PC-3 (cell line): ENCODE measurements around the gene HHIP. TPM values are rescaled to one million over a fixed set of nuclear protein-coding genes. Genes with fewer than 3 reads are reported as not detected.

Source experiments
- ATAC-seq: fragments of 200-7000 bp; cut with Tn5 transposase; 2 replicates; pipeline ENCODE4 v1.9.1; 2020; ENCODE audit warnings: mild to moderate bottlenecking, moderate library complexity
- BruUV-seq: library from RNA; stranded (reverse); fragments of 400-500 nt; replicated peaks from 2 replicates; lab custom pipeline; 2021; lab: Mats Ljungman, UMichigan
- CTCF ChIA-PET: fragments of 300-600 bp; sonication (Branson Sonifier 250); formaldehyde crosslinking; loops from one replicate; lab custom pipeline; 2022; ENCODE audit warnings: antibody characterized with exemption; lab: Charles Lee
- POLR2A ChIA-PET: fragments of 300-600 bp; sonication (Branson Sonifier 250); formaldehyde crosslinking; loops from one replicate; lab custom pipeline; 2022; ENCODE audit warnings: antibody characterized with exemption; ENCODE audit not compliant: unreplicated experiment; lab: Charles Lee
- DNase-seq: peaks from one replicate; pipeline ENCODE4 v3.0.0-alpha.2; 2015
- H2AFZ ChIP-seq: fragments of 300-600 bp; sonication (generic); 2 replicates; pipeline ENCODE4 v1.6.0; 2016; ENCODE audit warnings: antibody characterized with exemption, low read length
- H3F3A ChIP-seq: fragments of 300-600 bp; sonication (generic); one replicate; pipeline ENCODE4 v1.6.0; 2017; ENCODE audit warnings: antibody characterized with exemption, low read length, control low read depth, mild to moderate bottlenecking; ENCODE audit not compliant: unreplicated experiment
- H3K27ac ChIP-seq: fragments of 300-600 bp; sonication (generic); 2 replicates; pipeline ENCODE4 v1.5.1; 2016; ENCODE audit warnings: mild to moderate bottlenecking, low read length
- H3K27me3 ChIP-seq: fragments of 300-600 bp; sonication (generic); 2 replicates; pipeline ENCODE4 v1.6.1; 2016; ENCODE audit warnings: low read length, mixed read lengths
- H3K36me3 ChIP-seq: fragments of 300-600 bp; sonication (generic); 2 replicates; pipeline ENCODE4 v1.6.1; 2016; ENCODE audit warnings: low read depth, mixed run types, low read length, mixed read lengths
- H3K4me1 ChIP-seq: fragments of 300-600 bp; sonication (generic); 2 replicates; pipeline ENCODE4 v1.5.1; 2016; ENCODE audit warnings: low read length; ENCODE audit not compliant: insufficient read depth
- H3K4me2 ChIP-seq: fragments of 300-600 bp; sonication (generic); 2 replicates; pipeline ENCODE4 v1.6.0; 2016; ENCODE audit warnings: low read length
- H3K4me3 ChIP-seq: fragments of 300-600 bp; sonication (generic); 2 replicates; pipeline ENCODE4 v1.5.1; 2016; ENCODE audit warnings: mild to moderate bottlenecking, low read length, mixed read lengths
- H3K79me2 ChIP-seq: fragments of 300-600 bp; sonication (generic); 2 replicates; pipeline ENCODE4 v1.6.1; 2017; ENCODE audit warnings: low read length, mixed read lengths
- H3K9ac ChIP-seq: fragments of 300-600 bp; sonication (generic); 2 replicates; pipeline ENCODE4 v1.6.0; 2016; ENCODE audit warnings: mild to moderate bottlenecking, low read length
- H3K9me2 ChIP-seq: fragments of 300-600 bp; sonication (generic); replicated peaks from 2 replicates; pipeline ENCODE4 v1.6.1; 2016; ENCODE audit warnings: mixed run types, low read length, mixed read lengths
- H3K9me3 ChIP-seq: fragments of 300-600 bp; sonication (generic); 2 replicates; pipeline ENCODE4 v1.6.1; 2016; ENCODE audit warnings: low read length, mixed read lengths
- H4K20me1 ChIP-seq: fragments of 300-600 bp; sonication (generic); 2 replicates; pipeline ENCODE4 v1.6.1; 2016; ENCODE audit warnings: low read length, mixed read lengths
- EZH2 ChIP-seq: fragments of 300-600 bp; sonication (generic); IDR thresholded peaks from one replicate; pipeline ENCODE4 v1.6.1; 2017; ENCODE audit warnings: antibody characterized with exemption, mild to moderate bottlenecking, low read length; ENCODE audit not compliant: unreplicated experiment
- EZH2phosphoT487 ChIP-seq: fragments of 300-600 bp; sonication (generic); IDR thresholded peaks from 2 replicates; pipeline ENCODE4 v1.6.1; 2018; ENCODE audit warnings: mild to moderate bottlenecking, antibody characterized with exemption, low read length, borderline replicate concordance
- intact Hi-C: fragments of 100-400 bp; cut with micrococcal nuclease; formaldehyde crosslinking; loops from 2 replicates; pipeline ENCODE4 v1.9.0; 2023
- total RNA-seq: library from RNA; depleted of rRNA; stranded (reverse); fragments of >200 nt; gene quantifications from 2 replicates; pipeline ENCODE4 v1.2.3, GENCODE V29; 2014
- TF ChIP-seq, protein P1 (sequence below): fragments of 300-600 bp; sonication (generic); conservative IDR thresholded peaks from 2 replicates; pipeline ENCODE4 v1.5.1; 2017; ENCODE audit warnings: antibody characterized with exemption, low read depth, mild to moderate bottlenecking, low read length

The HHIP gene
- total RNA-seq, 1 experiment from 2014 or later = 1.2 TPM

DNA sequence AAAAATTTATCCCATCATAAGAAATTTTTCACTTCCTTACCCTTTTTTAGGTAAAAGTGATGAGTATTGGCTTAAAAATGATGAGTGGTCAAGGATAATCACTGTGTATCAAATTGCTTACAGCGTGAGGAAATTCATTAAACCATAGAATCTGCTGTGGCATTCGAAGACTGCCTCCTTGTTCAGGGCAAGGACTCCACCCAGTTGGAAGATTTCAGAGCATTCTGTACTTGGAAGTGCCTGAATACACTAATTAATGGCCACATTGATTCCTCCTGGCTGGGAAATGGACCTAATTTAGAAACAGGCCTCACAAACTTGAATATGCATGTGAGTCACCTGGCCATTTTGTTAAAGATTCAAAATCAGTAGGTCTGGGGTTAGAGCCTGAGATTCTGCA lies 83.2 kb downstream of the HHIP start:
- no peak overlapping the region for H2AFZ ChIP-seq
- H3F3A ChIP-seq = no peaks in the 10 kb centered on the region
- BruUV-seq = no TSS peak
- no peaks in the 10 kb centered on the region for H3K79me2 ChIP-seq
- H3K36me3 ChIP-seq = no peaks in the 10 kb centered on the region
- H3K27me3 ChIP-seq = no peaks in the 10 kb centered on the region; the same call in 1 of the 2 replicates
- no peaks in the 10 kb centered on the region for H3K9me2 ChIP-seq
- H3K9ac ChIP-seq = no peak overlapping the region
- DNase-seq (no peak), ATAC-seq (no peak)
- ChIA-PET CTCF (no interaction called here), POLR2A (no interaction called here)
- H3K4me1 ChIP-seq = peaks cover 15% of the 10 kb centered on the region
- H3K4me3 ChIP-seq = no peak overlapping the region
- H4K20me1 ChIP-seq = no peaks in the 10 kb centered on the region
- no peak overlapping the region for H3K4me2 ChIP-seq
- no peak overlapping the region for H3K27ac ChIP-seq
- no peaks in the 10 kb centered on the region for H3K9me3 ChIP-seq
- intact Hi-C loops = no loop called here
- TF ChIP-seq EZH2 (no peak), EZH2phosphoT487 (no peak)
- TF ChIP-seq, protein P1, sequence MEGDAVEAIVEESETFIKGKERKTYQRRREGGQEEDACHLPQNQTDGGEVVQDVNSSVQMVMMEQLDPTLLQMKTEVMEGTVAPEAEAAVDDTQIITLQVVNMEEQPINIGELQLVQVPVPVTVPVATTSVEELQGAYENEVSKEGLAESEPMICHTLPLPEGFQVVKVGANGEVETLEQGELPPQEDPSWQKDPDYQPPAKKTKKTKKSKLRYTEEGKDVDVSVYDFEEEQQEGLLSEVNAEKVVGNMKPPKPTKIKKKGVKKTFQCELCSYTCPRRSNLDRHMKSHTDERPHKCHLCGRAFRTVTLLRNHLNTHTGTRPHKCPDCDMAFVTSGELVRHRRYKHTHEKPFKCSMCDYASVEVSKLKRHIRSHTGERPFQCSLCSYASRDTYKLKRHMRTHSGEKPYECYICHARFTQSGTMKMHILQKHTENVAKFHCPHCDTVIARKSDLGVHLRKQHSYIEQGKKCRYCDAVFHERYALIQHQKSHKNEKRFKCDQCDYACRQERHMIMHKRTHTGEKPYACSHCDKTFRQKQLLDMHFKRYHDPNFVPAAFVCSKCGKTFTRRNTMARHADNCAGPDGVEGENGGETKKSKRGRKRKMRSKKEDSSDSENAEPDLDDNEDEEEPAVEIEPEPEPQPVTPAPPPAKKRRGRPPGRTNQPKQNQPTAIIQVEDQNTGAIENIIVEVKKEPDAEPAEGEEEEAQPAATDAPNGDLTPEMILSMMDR = no peak

DNA sequence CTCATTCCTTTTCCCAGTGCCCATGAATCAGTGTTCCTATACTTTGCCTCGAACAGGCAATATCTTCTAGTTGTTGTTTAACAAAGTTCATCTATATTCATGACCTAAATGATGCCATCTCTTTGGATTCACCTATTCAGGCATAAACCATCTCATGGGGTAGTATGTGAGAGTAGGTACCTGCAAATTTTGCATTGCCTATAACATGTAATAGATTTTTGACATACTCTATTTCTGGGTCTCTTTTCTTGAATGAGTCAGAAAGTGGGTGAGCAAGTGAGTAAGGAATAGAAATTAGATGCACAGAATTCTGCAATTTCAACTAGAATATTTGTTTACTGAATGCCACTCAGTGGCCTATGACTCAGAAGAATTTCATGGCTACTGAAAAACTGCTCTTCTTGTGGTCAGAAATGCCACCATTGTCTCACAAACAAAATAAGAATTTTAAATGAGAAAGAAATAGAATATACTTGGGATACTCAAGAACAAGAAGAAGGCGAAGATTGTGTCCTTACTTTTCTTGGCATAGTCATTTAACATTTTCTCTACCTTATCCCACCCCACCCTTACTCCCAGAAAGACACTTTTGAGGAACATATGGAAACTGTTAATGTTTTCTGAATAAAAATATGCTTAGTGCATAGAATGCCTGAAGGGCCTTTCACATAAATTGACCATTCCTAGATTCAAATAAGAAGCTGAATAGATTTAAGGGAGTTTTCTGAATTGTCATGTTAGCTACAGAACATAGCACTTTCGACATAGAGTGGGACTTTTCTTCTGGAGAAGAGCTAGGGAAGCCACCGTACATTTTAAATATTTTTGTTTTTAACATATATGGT lies 86.8 kb downstream of the HHIP start:
- no peak overlapping the region for H3K4me2 ChIP-seq
- no peak overlapping the region for H3K4me3 ChIP-seq
- no peak overlapping the region for H3K9ac ChIP-seq
- H3K79me2 ChIP-seq = no peaks in the 10 kb centered on the region
- H3K9me2 ChIP-seq = no peaks in the 10 kb centered on the region
- DNase-seq = peak; percentile 65
- no TSS peak for BruUV-seq
- H2AFZ ChIP-seq = no peak overlapping the region
- TF ChIP-seq EZH2phosphoT487 (no peak), EZH2 (no peak)
- TF ChIP-seq, protein P1 = no peak
- no peaks in the 10 kb centered on the region for H3K36me3 ChIP-seq
- H3K27me3 ChIP-seq = no peaks in the 10 kb centered on the region
- intact Hi-C loops = no loop called here
- ChIA-PET POLR2A (no interaction called here), CTCF (no interaction called here)
- H3K9me3 ChIP-seq = no peaks in the 10 kb centered on the region
- H3F3A ChIP-seq = no peaks in the 10 kb centered on the region
- H3K27ac ChIP-seq = no peak overlapping the region
- peaks cover 19% of the 10 kb centered on the region for H3K4me1 ChIP-seq
- ATAC-seq = peak; percentile 70
- no peaks in the 10 kb centered on the region for H4K20me1 ChIP-seq

DNA sequence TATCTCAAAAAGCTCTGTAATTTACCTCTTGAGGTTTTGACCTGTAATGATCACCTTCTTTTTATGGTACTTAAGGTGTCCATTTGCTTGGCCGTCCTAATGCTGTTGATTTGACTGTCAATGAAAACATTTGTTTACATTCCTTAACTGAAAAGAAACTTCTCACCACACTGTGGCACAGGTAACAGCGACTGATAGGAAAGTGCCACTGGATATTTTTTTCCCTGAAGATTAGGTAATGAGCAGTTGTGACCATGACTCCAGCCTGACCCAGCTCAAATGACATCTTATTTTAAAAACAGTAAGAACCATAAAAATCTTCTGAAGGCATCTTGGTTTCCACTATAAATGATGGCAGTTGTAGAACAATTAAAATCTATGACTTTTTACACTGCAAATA lies 87.6 kb downstream of the HHIP start:
- ChIA-PET POLR2A (no interaction called here), CTCF (no interaction called here)
- Histone ChIP-seq H3K4me2 (no peak overlapping the region), H3K79me2 (no peaks in the 10 kb centered on the region), H3K4me1 (peaks cover 19% of the 10 kb centered on the region), H3F3A (no peaks in the 10 kb centered on the region), H3K9me3 (no peaks in the 10 kb centered on the region), H3K36me3 (no peaks in the 10 kb centered on the region), H3K9me2 (no peaks in the 10 kb centered on the region), H3K4me3 (no peak overlapping the region), H3K9ac (no peak overlapping the region), H2AFZ (no peak overlapping the region), H3K27me3 (no peaks in the 10 kb centered on the region), H4K20me1 (no peaks in the 10 kb centered on the region), H3K27ac (no peak overlapping the region)
- BruUV-seq = no TSS peak
- ATAC-seq (no peak), DNase-seq (no peak)
- TF ChIP-seq, protein P1 = no peak
- TF ChIP-seq EZH2 (no peak), EZH2phosphoT487 (no peak)
- intact Hi-C loops = no loop called here
